GM06990 (cell line): ENCODE measurements around the gene TMEM127.
A peak's percentile ranks its signal among the peaks of the same experiment; 100 is the strongest.

Source experiments
- DNase-seq: peaks from one replicate; pipeline ENCODE4 v3.0.0-alpha.2; 2011; ENCODE audit not compliant: insufficient read length; ENCODE audit errors: extremely low read depth
- H3K27me3 ChIP-seq: replicated peaks from 2 replicates; pipeline ENCODE4 v1.6.0; 2011; ENCODE audit warnings: low read length; ENCODE audit not compliant: control insufficient read depth, insufficient read depth
- H3K36me3 ChIP-seq: 2 replicates; pipeline ENCODE4 v1.5.1; 2011; ENCODE audit warnings: low read length; ENCODE audit not compliant: control insufficient read depth, insufficient read depth
- H3K4me3 ChIP-seq: replicated peaks from 2 replicates; pipeline ENCODE4 v1.5.1; 2011; ENCODE audit warnings: low read depth, mild to moderate bottlenecking, control low read depth, low read length
- CTCF ChIP-seq: IDR thresholded peaks from 2 replicates; pipeline ENCODE4 v1.5.1; 2011; ENCODE audit warnings: low read length, control low read depth, mild to moderate bottlenecking, inconsistent platforms; ENCODE audit not compliant: insufficient read depth, poor library complexity, severe bottlenecking

TMEM127 gene

GRCh38 chr2:96205888-96206287 lies 59.9 kb downstream of the TMEM127 start:
- Histone ChIP-seq H3K4me3 (peak overlapping the region; percentile 47), H3K27me3 (no peaks in the 10 kb centered on the region), H3K36me3 (no peaks in the 10 kb centered on the region; the same call in 1 of the 2 replicates)
- DNase-seq, result no peak
- no peak for TF ChIP-seq CTCF

GRCh38 chr2:96204836-96205624 lies 60.8 kb downstream of the TMEM127 start:
- Histone ChIP-seq H3K36me3 (no peaks in the 10 kb centered on the region; the same call in 1 of the 2 replicates), H3K27me3 (no peaks in the 10 kb centered on the region), H3K4me3 (peak overlapping the region; percentile 12)
- TF ChIP-seq CTCF, result no peak
- no peak for DNase-seq

- TF ChIP-seq CTCF, result no peak
- H3K4me3 ChIP-seq, result peak overlapping the region; percentile 46
- H3K27me3 ChIP-seq, result no peaks in the 10 kb centered on the region
- H3K36me3 ChIP-seq, result no peaks in the 10 kb centered on the region; the same call in 1 of the 2 replicates
- no peak for DNase-seq
These were observed 62.4 kb downstream of the TMEM127 start for GRCh38 chr2:96203130-96204028.

- DNase-seq, result no peak
- Histone ChIP-seq H3K27me3 (no peaks in the 10 kb centered on the region), H3K4me3 (no peak overlapping the region), H3K36me3 (no peaks in the 10 kb centered on the region; the same call in 1 of the 2 replicates)
- TF ChIP-seq CTCF, result no peak
These were observed 63.5 kb downstream of the TMEM127 start for GRCh38 chr2:96202152-96202854.

DNA sequence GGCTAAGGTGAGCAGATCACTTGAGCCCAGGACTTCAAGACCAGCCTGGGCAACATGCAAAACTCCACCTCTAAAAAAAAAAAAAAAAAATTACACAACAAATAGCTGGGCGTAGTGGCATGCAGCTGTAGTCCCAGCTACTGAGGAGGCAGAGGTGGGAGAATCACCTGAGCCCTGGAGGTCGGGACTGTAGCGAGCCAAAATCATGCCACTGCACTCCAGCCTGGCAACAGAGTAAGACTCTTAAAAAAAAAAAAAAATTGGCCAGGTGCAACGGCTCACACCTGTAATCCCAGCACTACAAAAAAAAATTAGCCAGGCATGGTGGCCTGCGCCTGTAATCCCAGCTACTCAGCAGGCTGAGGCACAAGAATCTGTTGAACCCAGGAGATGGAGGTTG lies 64.5 kb downstream of the TMEM127 start:
- TF ChIP-seq CTCF, result no peak
- Histone ChIP-seq H3K36me3 (no peaks in the 10 kb centered on the region; the same call in 1 of the 2 replicates), H3K4me3 (no peak overlapping the region), H3K27me3 (no peaks in the 10 kb centered on the region)
- no peak for DNase-seq
